Caco-2 (cell line): ENCODE data around the gene SLC51B. TPM values are rescaled to one million over a fixed set of nuclear protein-coding genes. Genes with fewer than 3 reads are reported as not detected.
"Not testable (repeated sequence)": the region's sequence is repeated elsewhere in the genome, so short reads cannot be mapped to it uniquely, and the experiment has no call there.

Source experiments
- BruUV-seq: library from RNA; stranded (reverse); fragments of 400-500 nt; replicated peaks from 2 replicates; lab custom pipeline; 2021; lab: Mats Ljungman, UMichigan
- CTCF ChIA-PET: fragments of 300-600 bp; sonication (Branson Sonifier 250); formaldehyde crosslinking; loops from one replicate; lab custom pipeline; 2022; ENCODE audit warnings: antibody characterized with exemption; lab: Charles Lee
- POLR2A ChIA-PET: fragments of 300-600 bp; sonication (Branson Sonifier 250); formaldehyde crosslinking; loops from one replicate; lab custom pipeline; 2022; ENCODE audit warnings: antibody characterized with exemption; lab: Charles Lee
- DNase-seq, 2 experiments: peaks; one replicate each; pipeline versions ENCODE4 v3.0.0 to v3.0.0-alpha.2; 2020 to 2022
- H3K27me3 ChIP-seq: replicated peaks from 2 replicates; pipeline ENCODE4 v1.6.0; 2011; ENCODE audit warnings: low read length; ENCODE audit not compliant: control insufficient read depth, insufficient read depth
- H3K36me3 ChIP-seq: 2 replicates; pipeline ENCODE4 v1.5.1; 2011; ENCODE audit warnings: low read length; ENCODE audit not compliant: control insufficient read depth, insufficient read depth
- H3K4me1 ChIP-seq: fragments of 250-450 bp; sonication (Bioruptor Pico); 2 replicates; pipeline ENCODE4 v1.5.1; 2020; ENCODE audit warnings: mild to moderate bottlenecking
- H3K4me3 ChIP-seq: 2 replicates; pipeline ENCODE4 v1.5.1; 2011; ENCODE audit warnings: low read depth, mild to moderate bottlenecking, control low read depth, low read length
- H3K9me3 ChIP-seq: fragments of 250-450 bp; sonication (Bioruptor Pico); 2 replicates; pipeline ENCODE4 v1.5.1; 2020; ENCODE audit warnings: mild to moderate bottlenecking, moderate library complexity
- H3K27ac Mint-ChIP-seq: one replicate; pipeline ENCODE4 v1.8.0; 2022; ENCODE audit warnings: mixed read lengths; ENCODE audit not compliant: unreplicated experiment
- H3K27me3 Mint-ChIP-seq: one replicate; pipeline ENCODE4 v1.8.0; 2022; ENCODE audit warnings: mixed read lengths; ENCODE audit not compliant: insufficient read depth, unreplicated experiment
- H3K36me3 Mint-ChIP-seq: one replicate; pipeline ENCODE4 v1.8.0; 2022; ENCODE audit warnings: mild to moderate bottlenecking, mixed read lengths; ENCODE audit not compliant: insufficient read depth, unreplicated experiment
- H3K4me1 Mint-ChIP-seq: one replicate; pipeline ENCODE4 v1.8.0; 2022; ENCODE audit warnings: low read depth, mixed read lengths; ENCODE audit not compliant: unreplicated experiment
- H3K4me3 Mint-ChIP-seq: one replicate; pipeline ENCODE4 v1.8.0; 2022; ENCODE audit warnings: mild to moderate bottlenecking, moderate library complexity, mixed read lengths; ENCODE audit not compliant: unreplicated experiment
- H3K9me3 Mint-ChIP-seq: one replicate; pipeline ENCODE4 v1.8.0; 2022; ENCODE audit warnings: mixed read lengths; ENCODE audit not compliant: unreplicated experiment
- CTCF ChIP-seq, 2 experiments: fragments of 200-600 bp in 1 of 2; IDR thresholded peaks; 1 replicate in 1 of 2; 2 replicates in 1 of 2; pipeline versions ENCODE4 v1.5.1 to v1.8.0; 2011 to 2022; ENCODE audit warnings: antibody characterized with exemption in 1 of 2, control low read depth in 1 of 2, inconsistent platforms in 1 of 2, low read depth in 1 of 2, low read length in 1 of 2, mild to moderate bottlenecking in 1 of 2, moderate library complexity in 1 of 2; ENCODE audit not compliant: insufficient read depth in 1 of 2, severe bottlenecking in 1 of 2, unreplicated experiment in 1 of 2
- intact Hi-C: fragments of 100-400 bp; cut with micrococcal nuclease; formaldehyde crosslinking; loops from one replicate; pipeline ENCODE4 v1.10.0; 2022; ENCODE audit not compliant: unreplicated experiment
- total RNA-seq: library from RNA; stranded (reverse); gene quantifications from 2 replicates; pipeline ENCODE4 v1.2.3, GENCODE V29; 2022

The SLC51B gene
- total RNA-seq, 1 experiment from 2014 or later: 15.4 TPM

GRCh38 chr15:65042776-65043327 lies 2.3 kb upstream of the SLC51B start:
- DNase-seq: peak; percentile 40 to 49
- H3K4me1 Mint-ChIP-seq: peaks cover 40% of the 10 kb centered on the region
- intact Hi-C loops: no loop called here
- ChIA-PET POLR2A (interaction anchor here (0.6 to 1.1 kb wide), 2 partner anchors 9 to 47 kb away, joined by 3 read pairs; no protein-coding TSS in a partner anchor), CTCF (interaction anchor here (0.9 to 3.9 kb wide), 5 partner anchors 9 to 59 kb away, joined by 3 to 41 read pairs (median 6); no protein-coding TSS in a partner anchor)
- peak overlapping the region; percentile 70 for H3K27ac Mint-ChIP-seq
- no peaks in the 10 kb centered on the region for H3K9me3 ChIP-seq
- TF ChIP-seq CTCF (IDR thresholded peaks at IDR 0.05; ENCODE audit: insufficient read depth in 1 of 2, low read depth in 1 of 2, low read length in 1 of 2, severe bottlenecking in 1 of 2, unreplicated experiment in 1 of 2): no peak
- H3K4me3 Mint-ChIP-seq: peak overlapping the region; percentile 2
- BruUV-seq: no TSS peak
- no peaks in the 10 kb centered on the region for H3K27me3 ChIP-seq
- H3K27me3 Mint-ChIP-seq: no peaks in the 10 kb centered on the region
- H3K4me1 ChIP-seq: peaks cover 66% of the 10 kb centered on the region
- no peaks in the 10 kb centered on the region for H3K9me3 Mint-ChIP-seq
- no peaks in the 10 kb centered on the region for H3K36me3 ChIP-seq
- no peak overlapping the region for H3K4me3 ChIP-seq
- H3K36me3 Mint-ChIP-seq: peaks cover 7% of the 10 kb centered on the region

DNA sequence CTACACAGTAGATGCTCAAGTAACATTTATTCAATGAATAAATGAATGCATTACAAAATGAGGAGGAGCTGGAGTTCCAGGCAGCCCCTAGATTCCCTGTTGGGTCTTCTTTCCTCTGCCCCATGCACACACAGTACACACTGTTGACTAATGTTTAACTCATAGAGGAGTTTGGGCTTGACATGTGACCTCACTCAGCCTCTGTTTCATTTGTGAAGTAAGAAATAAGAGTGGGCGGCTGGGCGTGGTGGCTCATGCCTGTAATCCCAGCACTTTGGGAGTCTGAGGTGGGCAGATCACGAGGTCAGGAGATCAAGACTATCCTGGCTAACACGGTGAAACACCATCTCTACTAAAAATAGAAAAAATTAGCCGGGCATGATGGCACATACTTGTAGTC lies 969 bp upstream of the SLC51B start:
- POLR2A ChIA-PET: interaction anchor here (1.7 kb wide), 1 partner anchor 45 kb away, joined by 9 read pairs; no protein-coding TSS in a partner anchor
- H3K4me1 Mint-ChIP-seq: peaks cover 40% of the 10 kb centered on the region
- peak; percentile 65 to 82 for DNase-seq
- H3K36me3 Mint-ChIP-seq, H3K4me3 ChIP-seq, H3K27me3 ChIP-seq, H3K9me3 Mint-ChIP-seq, H3K27me3 Mint-ChIP-seq, H3K9me3 ChIP-seq, intact Hi-C loops, H3K36me3 ChIP-seq: not testable (repeated sequence)
- peak overlapping the region; percentile 70 for H3K27ac Mint-ChIP-seq
- H3K4me1 ChIP-seq: peaks cover 61% of the 10 kb centered on the region
- TSS peak; percentile 47 for BruUV-seq
- CTCF ChIA-PET: interaction anchor here (0.6 to 3.9 kb wide), 8 partner anchors 10 to 324 kb away, joined by 3 to 41 read pairs (median 6); no protein-coding TSS in a partner anchor
- H3K4me3 Mint-ChIP-seq: peak overlapping the region; percentile 61

GRCh38 chr15:65048241-65048640 lies 3.1 kb downstream of the SLC51B start:
- no peak overlapping the region for H3K27ac Mint-ChIP-seq
- BruUV-seq: no TSS peak
- no peaks in the 10 kb centered on the region for H3K9me3 ChIP-seq
- H3K4me1 ChIP-seq: peaks cover 32% of the 10 kb centered on the region
- DNase-seq: no peak
- H3K27me3 ChIP-seq: no peaks in the 10 kb centered on the region
- CTCF ChIA-PET: interaction anchor here (0.6 to 1.1 kb wide), 2 partner anchors 14 to 312 kb away, joined by 4 to 5 read pairs; no protein-coding TSS in a partner anchor
- no peak overlapping the region for H3K4me3 ChIP-seq
- H3K36me3 Mint-ChIP-seq: peaks cover 7% of the 10 kb centered on the region
- intact Hi-C loops: no loop called here
- POLR2A ChIA-PET: no interaction called here
- TF ChIP-seq CTCF (IDR thresholded peaks at IDR 0.05; ENCODE audit: insufficient read depth in 1 of 2, low read depth in 1 of 2, low read length in 1 of 2, severe bottlenecking in 1 of 2, unreplicated experiment in 1 of 2): no peak
- no peaks in the 10 kb centered on the region for H3K36me3 ChIP-seq
- H3K27me3 Mint-ChIP-seq: no peaks in the 10 kb centered on the region
- H3K9me3 Mint-ChIP-seq: no peaks in the 10 kb centered on the region
- H3K4me1 Mint-ChIP-seq: peaks cover 33% of the 10 kb centered on the region
- H3K4me3 Mint-ChIP-seq: no peak overlapping the region
